Breast epithelium (tissue), 3 donors: ENCODE results near the gene KLHL6.

Experiments used
- POLR2A ChIP-seq: fragments of 450-650 bp; IDR thresholded peaks from one replicate; pipeline ENCODE4 v1.6.1; 2016; ENCODE audit warnings: antibody characterized with exemption, mild to moderate bottlenecking, moderate library complexity
- POLR2AphosphoS5 ChIP-seq, 3 donors: sonication (generic); formaldehyde crosslinking; IDR thresholded peaks; one replicate each; pipeline ENCODE4 v1.6.1; 2017; ENCODE audit warnings: antibody characterized with exemption in 3 of 3
- TF ChIP-seq, protein P1 (sequence below), 3 donors: fragments of 450-650 bp; IDR thresholded peaks; one replicate each; pipeline ENCODE4 v1.5.1; 2016 to 2017; ENCODE audit warnings: antibody characterized with exemption in 3 of 3, mild to moderate bottlenecking in 3 of 3, moderate library complexity in 3 of 3

DNA sequence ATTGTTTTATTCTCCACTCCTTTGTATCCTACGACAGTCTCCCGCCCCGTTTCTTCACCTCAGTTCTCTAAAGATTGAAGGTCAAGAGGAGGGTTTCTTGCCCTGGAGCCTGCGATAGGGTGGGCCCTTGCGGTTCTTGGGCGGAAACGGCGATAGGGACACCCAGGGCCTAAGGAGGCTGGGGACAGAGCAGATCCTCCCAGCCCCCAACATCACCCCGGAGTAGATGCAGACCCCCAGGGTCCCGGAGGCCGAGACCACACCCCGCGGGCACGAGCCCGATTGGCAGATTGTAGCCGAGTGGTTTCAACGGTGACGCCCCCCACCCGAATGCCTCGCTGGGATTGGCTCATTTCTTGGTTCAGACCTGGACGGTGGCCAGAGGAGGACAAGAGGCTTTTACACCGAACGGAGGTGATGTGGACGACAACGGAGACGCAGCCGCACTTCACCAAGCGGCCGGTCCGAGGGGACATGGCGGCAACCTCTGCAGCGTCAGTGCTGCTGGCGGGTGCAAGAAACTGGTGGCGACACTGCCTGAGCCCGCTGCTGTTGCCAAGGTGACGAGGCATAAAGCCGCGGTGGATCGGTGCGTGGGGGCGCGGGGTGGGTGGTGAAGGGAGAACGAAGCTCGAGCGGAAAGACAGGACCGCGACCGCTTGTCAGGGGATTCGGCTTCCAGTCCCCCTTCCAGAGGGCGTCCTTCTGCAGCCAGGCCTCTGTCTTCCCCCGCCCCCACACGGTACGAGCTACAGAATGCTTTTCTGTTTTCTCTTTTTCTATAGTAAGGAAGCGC, 108.1 kb downstream of the KLHL6 start:
- TF ChIP-seq, protein P1, sequence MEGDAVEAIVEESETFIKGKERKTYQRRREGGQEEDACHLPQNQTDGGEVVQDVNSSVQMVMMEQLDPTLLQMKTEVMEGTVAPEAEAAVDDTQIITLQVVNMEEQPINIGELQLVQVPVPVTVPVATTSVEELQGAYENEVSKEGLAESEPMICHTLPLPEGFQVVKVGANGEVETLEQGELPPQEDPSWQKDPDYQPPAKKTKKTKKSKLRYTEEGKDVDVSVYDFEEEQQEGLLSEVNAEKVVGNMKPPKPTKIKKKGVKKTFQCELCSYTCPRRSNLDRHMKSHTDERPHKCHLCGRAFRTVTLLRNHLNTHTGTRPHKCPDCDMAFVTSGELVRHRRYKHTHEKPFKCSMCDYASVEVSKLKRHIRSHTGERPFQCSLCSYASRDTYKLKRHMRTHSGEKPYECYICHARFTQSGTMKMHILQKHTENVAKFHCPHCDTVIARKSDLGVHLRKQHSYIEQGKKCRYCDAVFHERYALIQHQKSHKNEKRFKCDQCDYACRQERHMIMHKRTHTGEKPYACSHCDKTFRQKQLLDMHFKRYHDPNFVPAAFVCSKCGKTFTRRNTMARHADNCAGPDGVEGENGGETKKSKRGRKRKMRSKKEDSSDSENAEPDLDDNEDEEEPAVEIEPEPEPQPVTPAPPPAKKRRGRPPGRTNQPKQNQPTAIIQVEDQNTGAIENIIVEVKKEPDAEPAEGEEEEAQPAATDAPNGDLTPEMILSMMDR (IDR thresholded peaks at IDR 0.05), result no peak
- TF ChIP-seq POLR2A, result no peak
- TF ChIP-seq POLR2AphosphoS5 (IDR thresholded peaks at IDR 0.05), result peak in 2 of 3 donors; percentile 45 to 59
